Measurements from ENCODE around the gene SCN5A. TPM values are rescaled to one million over a fixed set of nuclear protein-coding genes. Genes with fewer than 3 reads are reported as not detected.

SCN5A gene
- total RNA-seq, 1 donor: not detected

DNA sequence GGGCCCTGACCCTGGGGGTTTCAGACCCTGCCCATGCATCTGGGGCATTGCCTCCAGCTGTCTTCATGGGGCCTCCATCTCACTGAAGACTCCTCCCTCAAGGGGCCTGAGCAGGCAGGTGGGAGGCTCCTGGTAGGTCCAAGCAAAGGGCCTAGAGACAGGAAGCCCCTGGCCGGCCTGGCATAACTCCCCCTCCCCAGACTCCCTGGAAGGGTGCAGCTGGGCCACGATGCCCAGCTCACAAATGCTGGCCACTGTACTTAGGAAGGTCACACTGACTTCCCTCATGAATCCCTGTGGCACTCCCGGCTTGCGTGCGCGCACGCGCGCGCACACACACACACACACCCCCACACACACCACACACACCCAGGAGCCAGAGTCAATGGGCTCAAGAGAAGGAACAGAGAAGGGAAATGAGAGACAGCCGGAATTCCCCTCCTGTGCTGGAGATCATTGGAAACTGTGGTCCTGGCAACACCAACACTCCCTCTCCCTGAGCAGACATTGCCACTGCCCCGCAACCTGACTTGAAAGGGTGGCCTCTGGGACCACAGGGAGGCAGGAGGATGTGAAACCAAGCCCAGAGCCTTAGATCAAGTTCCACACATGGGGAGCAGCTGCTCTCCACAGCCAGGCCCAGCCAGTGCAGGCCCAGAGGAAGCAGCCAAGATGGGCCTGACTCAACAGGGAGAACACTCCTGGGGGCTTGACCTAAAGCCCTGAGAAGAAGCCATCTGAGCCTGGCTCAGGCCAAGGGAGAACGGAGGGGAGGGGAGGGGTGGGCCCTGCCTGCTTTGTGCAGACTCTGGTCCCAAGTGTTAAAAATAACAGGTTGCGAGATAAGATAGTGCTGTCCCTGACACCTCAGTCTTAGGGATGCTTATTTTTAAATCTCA lies 69.7 kb downstream of the SCN5A start:
- TF ChIP-seq, protein P1, sequence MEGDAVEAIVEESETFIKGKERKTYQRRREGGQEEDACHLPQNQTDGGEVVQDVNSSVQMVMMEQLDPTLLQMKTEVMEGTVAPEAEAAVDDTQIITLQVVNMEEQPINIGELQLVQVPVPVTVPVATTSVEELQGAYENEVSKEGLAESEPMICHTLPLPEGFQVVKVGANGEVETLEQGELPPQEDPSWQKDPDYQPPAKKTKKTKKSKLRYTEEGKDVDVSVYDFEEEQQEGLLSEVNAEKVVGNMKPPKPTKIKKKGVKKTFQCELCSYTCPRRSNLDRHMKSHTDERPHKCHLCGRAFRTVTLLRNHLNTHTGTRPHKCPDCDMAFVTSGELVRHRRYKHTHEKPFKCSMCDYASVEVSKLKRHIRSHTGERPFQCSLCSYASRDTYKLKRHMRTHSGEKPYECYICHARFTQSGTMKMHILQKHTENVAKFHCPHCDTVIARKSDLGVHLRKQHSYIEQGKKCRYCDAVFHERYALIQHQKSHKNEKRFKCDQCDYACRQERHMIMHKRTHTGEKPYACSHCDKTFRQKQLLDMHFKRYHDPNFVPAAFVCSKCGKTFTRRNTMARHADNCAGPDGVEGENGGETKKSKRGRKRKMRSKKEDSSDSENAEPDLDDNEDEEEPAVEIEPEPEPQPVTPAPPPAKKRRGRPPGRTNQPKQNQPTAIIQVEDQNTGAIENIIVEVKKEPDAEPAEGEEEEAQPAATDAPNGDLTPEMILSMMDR (IDR thresholded peaks at IDR 0.05; ENCODE audit: extremely low read depth, low read depth, low read length): no peak
- no peak overlapping the region for H2AFZ ChIP-seq (ENCODE audit: low read length)
- H3K36me3 ChIP-seq (ENCODE audit: insufficient read depth, low read length): no peaks in the 10 kb centered on the region
- H4K20me1 ChIP-seq (ENCODE audit: insufficient read depth, low read length): no peaks in the 10 kb centered on the region
- H3K27ac ChIP-seq (ENCODE audit: low read depth, low read length): no peak overlapping the region
- H3K4me3 ChIP-seq (ENCODE audit: insufficient read depth, low read length): no peak overlapping the region
- H3K79me2 ChIP-seq (ENCODE audit: insufficient read depth, low read length): no peaks in the 10 kb centered on the region
- no peaks in the 10 kb centered on the region for H3K9me3 ChIP-seq (ENCODE audit: low read depth, low read length)
- no peak overlapping the region for H3K4me2 ChIP-seq (ENCODE audit: insufficient read depth, low read length)
- H3K27me3 ChIP-seq (ENCODE audit: insufficient read depth, low read length): no peaks in the 10 kb centered on the region
- no peak for DNase-seq (ENCODE audit: insufficient read length, low spot score, missing footprints)
- no peaks in the 10 kb centered on the region for H3K4me1 ChIP-seq (ENCODE audit: insufficient read depth, low read length)

DNA sequence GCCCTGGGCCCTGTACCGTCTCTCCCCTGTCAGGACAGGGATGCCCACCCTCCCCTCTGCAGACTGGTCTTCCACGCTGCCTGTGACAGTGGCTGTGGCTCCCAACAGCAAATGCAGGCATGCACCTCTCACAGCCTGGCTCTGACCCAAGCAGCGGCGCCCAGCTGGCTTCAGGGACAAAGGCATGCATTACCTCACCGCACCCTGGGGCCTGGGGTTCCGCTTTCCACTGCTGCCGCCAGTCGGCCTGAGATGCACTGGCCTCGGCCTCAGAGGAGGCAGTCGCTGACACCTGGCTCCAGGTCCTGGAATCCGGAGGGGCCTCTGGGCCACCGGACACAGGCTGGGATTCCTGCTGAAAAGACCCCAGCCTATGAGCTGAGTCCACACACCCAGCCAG lies 70.3 kb downstream of the SCN5A start:
- Histone ChIP-seq H2AFZ (ENCODE audit: low read length) (no peak overlapping the region), H3K27ac (ENCODE audit: low read depth, low read length) (no peak overlapping the region), H3K79me2 (ENCODE audit: insufficient read depth, low read length) (no peaks in the 10 kb centered on the region), H3K27me3 (ENCODE audit: insufficient read depth, low read length) (no peaks in the 10 kb centered on the region), H3K4me3 (ENCODE audit: insufficient read depth, low read length) (no peak overlapping the region), H3K36me3 (ENCODE audit: insufficient read depth, low read length) (no peaks in the 10 kb centered on the region), H3K9me3 (ENCODE audit: low read depth, low read length) (no peaks in the 10 kb centered on the region), H3K4me2 (ENCODE audit: insufficient read depth, low read length) (no peak overlapping the region), H3K4me1 (ENCODE audit: insufficient read depth, low read length) (no peaks in the 10 kb centered on the region), H4K20me1 (ENCODE audit: insufficient read depth, low read length) (no peaks in the 10 kb centered on the region)
- no peak for DNase-seq (ENCODE audit: insufficient read length, low spot score, missing footprints)
- TF ChIP-seq, protein P1 (IDR thresholded peaks at IDR 0.05; ENCODE audit: extremely low read depth, low read depth, low read length): no peak

DNA sequence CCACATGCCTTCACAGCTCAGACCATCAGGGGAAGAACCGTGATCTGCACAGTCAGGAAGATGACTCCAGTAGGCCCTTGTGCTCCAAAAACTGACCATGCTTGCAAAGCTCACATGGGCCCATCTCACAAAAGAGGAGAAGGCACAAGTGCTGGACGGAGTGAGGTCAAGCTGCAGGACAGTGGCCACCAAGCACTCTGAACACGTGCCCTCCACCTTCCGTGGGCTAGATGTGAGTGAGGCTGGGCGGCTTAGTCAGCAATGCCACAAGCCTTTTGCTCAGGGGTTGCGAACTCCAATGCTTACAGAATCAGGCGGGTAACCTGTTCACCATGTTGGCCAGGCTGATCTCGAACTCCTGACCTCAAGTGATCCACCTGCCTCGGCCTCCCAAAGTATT lies 70.9 kb downstream of the SCN5A start:
- Histone ChIP-seq H3K27ac (ENCODE audit: low read depth, low read length) (no peak overlapping the region), H2AFZ (ENCODE audit: low read length) (no peak overlapping the region), H3K79me2 (ENCODE audit: insufficient read depth, low read length) (no peaks in the 10 kb centered on the region), H3K9me3 (ENCODE audit: low read depth, low read length) (no peaks in the 10 kb centered on the region), H3K4me1 (ENCODE audit: insufficient read depth, low read length) (no peaks in the 10 kb centered on the region), H3K36me3 (ENCODE audit: insufficient read depth, low read length) (no peaks in the 10 kb centered on the region), H3K4me3 (ENCODE audit: insufficient read depth, low read length) (no peak overlapping the region), H3K4me2 (ENCODE audit: insufficient read depth, low read length) (no peak overlapping the region), H3K27me3 (ENCODE audit: insufficient read depth, low read length) (no peaks in the 10 kb centered on the region), H4K20me1 (ENCODE audit: insufficient read depth, low read length) (no peaks in the 10 kb centered on the region)
- DNase-seq (ENCODE audit: insufficient read length, low spot score, missing footprints): no peak
- TF ChIP-seq, protein P1 (IDR thresholded peaks at IDR 0.05; ENCODE audit: extremely low read depth, low read depth, low read length): no peak

DNA sequence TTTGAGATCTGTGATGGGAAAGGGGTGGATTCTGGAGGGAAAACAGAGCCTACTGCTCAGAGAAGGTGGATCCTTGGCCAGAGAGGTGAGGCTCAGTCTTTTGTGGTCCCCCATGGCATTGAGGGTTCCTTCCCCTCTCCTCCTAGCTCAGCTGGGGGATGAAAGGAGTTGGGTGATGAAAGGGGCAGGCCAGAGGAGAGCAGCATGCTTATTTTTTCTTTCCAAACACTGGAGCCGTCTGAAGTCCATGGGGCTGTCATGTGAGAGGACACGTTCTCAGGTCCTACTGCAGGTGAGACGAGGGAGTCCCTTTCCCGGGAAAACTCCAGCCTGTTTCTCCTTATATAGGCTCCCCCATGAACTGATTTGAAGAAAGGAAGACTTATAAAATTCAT lies 71.4 kb downstream of the SCN5A start:
- Histone ChIP-seq H3K79me2 (ENCODE audit: insufficient read depth, low read length) (no peaks in the 10 kb centered on the region), H3K27ac (ENCODE audit: low read depth, low read length) (no peak overlapping the region), H3K4me1 (ENCODE audit: insufficient read depth, low read length) (no peaks in the 10 kb centered on the region), H3K4me2 (ENCODE audit: insufficient read depth, low read length) (no peak overlapping the region), H3K9me3 (ENCODE audit: low read depth, low read length) (no peaks in the 10 kb centered on the region), H3K36me3 (ENCODE audit: insufficient read depth, low read length) (no peaks in the 10 kb centered on the region), H2AFZ (ENCODE audit: low read length) (no peak overlapping the region), H3K27me3 (ENCODE audit: insufficient read depth, low read length) (no peaks in the 10 kb centered on the region), H4K20me1 (ENCODE audit: insufficient read depth, low read length) (no peaks in the 10 kb centered on the region), H3K4me3 (ENCODE audit: insufficient read depth, low read length) (no peak overlapping the region)
- no peak for DNase-seq (ENCODE audit: insufficient read length, low spot score, missing footprints)
- TF ChIP-seq, protein P1 (IDR thresholded peaks at IDR 0.05; ENCODE audit: extremely low read depth, low read depth, low read length): no peak

Measured in osteoblast (primary cell).